Measurements from ENCODE around the gene NFKBIB.

Gene NFKBIB

GRCh38 chr19:38908911-38909310, 9.1 kb downstream of the NFKBIB start:
- Mint-ChIP-seq H3K27ac (no peak overlapping the region), H3K9me3 (no peaks in the 10 kb centered on the region), H3K36me3 (ENCODE audit: low read depth) (peaks cover 38% of the 10 kb centered on the region), H3K4me1 (ENCODE audit: low read depth) (peaks cover 24% of the 10 kb centered on the region), H3K27me3 (no peaks in the 10 kb centered on the region), H3K4me3 (no peak overlapping the region)

- peaks cover 16% of the 10 kb centered on the region for H3K4me1 Mint-ChIP-seq (ENCODE audit: low read depth)
Measured at GRCh38 chr19:38910488-38910887, 10.7 kb downstream of the NFKBIB start.

GRCh38 chr19:38911388-38912001, 11.7 kb downstream of the NFKBIB start:
- Mint-ChIP-seq H3K36me3 (ENCODE audit: low read depth) (peaks cover 30% of the 10 kb centered on the region), H3K27me3 (no peaks in the 10 kb centered on the region), H3K9me3 (no peaks in the 10 kb centered on the region), H3K4me1 (ENCODE audit: low read depth) (peaks cover 16% of the 10 kb centered on the region), H3K27ac (no peak overlapping the region), H3K4me3 (no peak overlapping the region)

More at GRCh38 chr19:38910488-38910887, 10.7 kb downstream of the NFKBIB start:
- no peak overlapping the region for H3K27ac Mint-ChIP-seq
- no peak overlapping the region for H3K4me3 Mint-ChIP-seq
- peaks cover 26% of the 10 kb centered on the region for H3K36me3 Mint-ChIP-seq (ENCODE audit: low read depth)
- H3K9me3 Mint-ChIP-seq: no peaks in the 10 kb centered on the region
- H3K27me3 Mint-ChIP-seq: no peaks in the 10 kb centered on the region

GRCh38 chr19:38912600-38913514, 13.1 kb downstream of the NFKBIB start:
- H3K9me3 Mint-ChIP-seq: no peaks in the 10 kb centered on the region
- peaks cover 12% of the 10 kb centered on the region for H3K4me1 Mint-ChIP-seq (ENCODE audit: low read depth)
- H3K27me3 Mint-ChIP-seq: no peaks in the 10 kb centered on the region
- H3K36me3 Mint-ChIP-seq (ENCODE audit: low read depth): peaks cover 17% of the 10 kb centered on the region
- no peak overlapping the region for H3K4me3 Mint-ChIP-seq
- peak overlapping the region; percentile 36 for H3K27ac Mint-ChIP-seq

GRCh38 chr19:38913958-38914357, 14.2 kb downstream of the NFKBIB start:
- Mint-ChIP-seq H3K27ac (no peak overlapping the region), H3K9me3 (no peaks in the 10 kb centered on the region), H3K4me1 (ENCODE audit: low read depth) (peaks cover 9% of the 10 kb centered on the region), H3K27me3 (no peaks in the 10 kb centered on the region), H3K4me3 (no peak overlapping the region), H3K36me3 (ENCODE audit: low read depth) (peaks cover 8% of the 10 kb centered on the region)

- H3K4me1 Mint-ChIP-seq (ENCODE audit: low read depth): peaks cover 9% of the 10 kb centered on the region
- H3K4me3 Mint-ChIP-seq: no peak overlapping the region
- H3K27ac Mint-ChIP-seq: no peak overlapping the region
- H3K27me3 Mint-ChIP-seq: no peaks in the 10 kb centered on the region
- peaks cover 10% of the 10 kb centered on the region for H3K36me3 Mint-ChIP-seq (ENCODE audit: low read depth)
- H3K9me3 Mint-ChIP-seq: no peaks in the 10 kb centered on the region
Measured at GRCh38 chr19:38915329-38916321, 15.9 kb downstream of the NFKBIB start.

GRCh38 chr19:38917516-38917915, 17.7 kb downstream of the NFKBIB start:
- H3K27ac Mint-ChIP-seq: no peak overlapping the region
- H3K9me3 Mint-ChIP-seq: no peaks in the 10 kb centered on the region
- no peak overlapping the region for H3K4me3 Mint-ChIP-seq
- H3K4me1 Mint-ChIP-seq (ENCODE audit: low read depth): peaks cover 8% of the 10 kb centered on the region
- peaks cover 21% of the 10 kb centered on the region for H3K36me3 Mint-ChIP-seq (ENCODE audit: low read depth)
- no peaks in the 10 kb centered on the region for H3K27me3 Mint-ChIP-seq

GRCh38 chr19:38917921-38918491, 18.2 kb downstream of the NFKBIB start:
- Mint-ChIP-seq H3K27ac (no peak overlapping the region), H3K4me1 (ENCODE audit: low read depth) (peaks cover 3% of the 10 kb centered on the region), H3K9me3 (no peaks in the 10 kb centered on the region), H3K27me3 (no peaks in the 10 kb centered on the region), H3K36me3 (ENCODE audit: low read depth) (peaks cover 21% of the 10 kb centered on the region), H3K4me3 (no peak overlapping the region)

- H3K27ac Mint-ChIP-seq: no peak overlapping the region
- H3K27me3 Mint-ChIP-seq: no peaks in the 10 kb centered on the region
- H3K36me3 Mint-ChIP-seq (ENCODE audit: low read depth): peaks cover 21% of the 10 kb centered on the region
- H3K4me3 Mint-ChIP-seq: no peak overlapping the region
- H3K9me3 Mint-ChIP-seq: no peaks in the 10 kb centered on the region
- H3K4me1 Mint-ChIP-seq (ENCODE audit: low read depth): no peaks in the 10 kb centered on the region
Measured at GRCh38 chr19:38918526-38918925, 18.8 kb downstream of the NFKBIB start.

- H3K4me1 Mint-ChIP-seq (ENCODE audit: low read depth): no peaks in the 10 kb centered on the region
- H3K27ac Mint-ChIP-seq: no peak overlapping the region
- peaks cover 32% of the 10 kb centered on the region for H3K36me3 Mint-ChIP-seq (ENCODE audit: low read depth)
- H3K27me3 Mint-ChIP-seq: no peaks in the 10 kb centered on the region
- H3K4me3 Mint-ChIP-seq: no peak overlapping the region
- no peaks in the 10 kb centered on the region for H3K9me3 Mint-ChIP-seq
Measured at GRCh38 chr19:38919837-38920601, 20.2 kb downstream of the NFKBIB start.

GRCh38 chr19:38920602-38921419, 21.0 kb downstream of the NFKBIB start:
- Mint-ChIP-seq H3K4me3 (no peak overlapping the region), H3K4me1 (ENCODE audit: low read depth) (no peaks in the 10 kb centered on the region), H3K9me3 (no peaks in the 10 kb centered on the region), H3K36me3 (ENCODE audit: low read depth) (peaks cover 37% of the 10 kb centered on the region), H3K27ac (no peak overlapping the region), H3K27me3 (no peaks in the 10 kb centered on the region)

GRCh38 chr19:38921420-38922274, 21.9 kb downstream of the NFKBIB start:
- Mint-ChIP-seq H3K4me1 (ENCODE audit: low read depth) (no peaks in the 10 kb centered on the region), H3K27me3 (no peaks in the 10 kb centered on the region), H3K4me3 (no peak overlapping the region)

More at GRCh38 chr19:38921420-38922274, 21.9 kb downstream of the NFKBIB start:
- Mint-ChIP-seq H3K27ac (no peak overlapping the region), H3K36me3 (ENCODE audit: low read depth) (peaks cover 33% of the 10 kb centered on the region), H3K9me3 (no peaks in the 10 kb centered on the region)

Data from stimulated activated naive CD8-positive, alpha-beta T cell treated with anti-CD3 and anti-CD28 coated beads, Interleukin-15, Interleukin-2, amounts not matched to agents 100 ng/mL and 50 ng/mL, for 24 hours (primary cell).